ENCODE data around the gene DDX27. TPM values are rescaled to one million over a fixed set of nuclear protein-coding genes. Genes with fewer than 3 reads are reported as not detected.

Gene DDX27
- total and polyA plus RNA-seq, 2 of the 13 experiments (the other 11 are each of a cell fraction or from before 2014, with no cell fraction given) = 42.6 to 72.8 TPM

GRCh38 chr20:49187851-49188641 lies 31.2 kb upstream of the DDX27 start, which contains the start of gene STAU1 (continued):
- TF ChIP-seq NFAT5 (CRISPR knock-in tag; IDR thresholded peaks at IDR 0.05) (0 out of 2 replicates have a peak, but pooled peaks have one; percentile 27), ZFX (CRISPR knock-in tag; IDR thresholded peaks at IDR 0.05; ENCODE audit: low read depth) (peak; percentile 88), CHD2 (IDR thresholded peaks at IDR 0.05; ENCODE audit: low read depth, low read length) (peak; percentile 67), ZNF280B (CRISPR knock-in tag; IDR thresholded peaks at IDR 0.05; ENCODE audit: borderline replicate concordance) (0 out of 2 replicates have a peak, but pooled peaks have one; percentile 18), ZNF180 (CRISPR knock-in tag; IDR thresholded peaks at IDR 0.05; ENCODE audit: borderline replicate concordance, low read depth) (peak; percentile 89; the same call in 1 of the 2 replicates), KDM5B (CRISPR knock-in tag; IDR thresholded peaks at IDR 0.05; ENCODE audit: borderline replicate concordance) (peak; percentile 65; the same call in 1 of the 2 replicates), IRF9 (CRISPR knock-in tag; IDR thresholded peaks at IDR 0.05; ENCODE audit: borderline replicate concordance) (peak; percentile 38; the same call in 1 of the 2 replicates), ZBED4 (CRISPR knock-in tag; IDR thresholded peaks at IDR 0.05; ENCODE audit: borderline replicate concordance) (peak; percentile 97), HOXA5 (CRISPR knock-in tag; IDR thresholded peaks at IDR 0.05) (peak; percentile 95), HBP1 (CRISPR knock-in tag; IDR thresholded peaks at IDR 0.05; ENCODE audit: low read depth) (peak; percentile 62), JUNB (CRISPR knock-in tag; IDR thresholded peaks at IDR 0.05; ENCODE audit: borderline replicate concordance) (peak; percentile 49; the same call in 1 of the 2 replicates), CCAR2 (optimal IDR thresholded peaks at IDR 0.05; ENCODE audit: low read depth, low read length) (no peak), ZNF788 (CRISPR knock-in tag; IDR thresholded peaks at IDR 0.05; ENCODE audit: borderline replicate concordance) (peak; percentile 97; the same call in 1 of the 2 replicates)
